ENCODE measurements around the gene ARMC9.

DNA sequence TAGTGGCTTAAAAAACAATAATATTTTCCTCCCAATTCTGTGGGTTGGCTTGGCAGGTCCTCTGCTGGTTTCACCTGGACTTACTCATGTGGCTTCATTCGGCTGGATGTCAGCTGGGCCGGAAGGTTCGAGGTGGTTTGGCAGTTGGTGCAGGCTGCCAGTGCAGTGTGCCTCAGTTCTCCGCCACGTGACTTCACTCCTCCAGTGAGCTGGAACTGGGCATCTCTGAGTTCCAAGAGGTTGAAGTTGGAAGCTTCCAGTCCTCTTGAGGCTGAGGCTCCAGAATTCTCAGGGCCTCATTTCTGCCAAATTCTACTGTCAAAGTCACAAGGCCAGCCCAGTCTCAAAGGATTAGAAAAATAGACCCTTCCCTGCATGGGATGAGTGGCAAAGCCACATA lies 113.6 kb downstream of the ARMC9 start:
- TF ChIP-seq POLR2AphosphoS5 (IDR thresholded peaks at IDR 0.05) = no peak
- TF ChIP-seq EP300 (IDR thresholded peaks at IDR 0.05) = no peak
